CD14-positive monocyte (primary cell): Measurements from ENCODE around the gene EXT2. TPM values are rescaled to one million over a fixed set of nuclear protein-coding genes. Genes with fewer than 3 reads are reported as not detected.
A peak's percentile ranks its signal among the peaks of the same experiment; 100 is the strongest.

Experiments used
- DNase-seq, 3 donors: peaks; one replicate each; pipeline ENCODE4 v3.0.0-alpha.2; 2011 to 2022
- H2AFZ ChIP-seq: 2 replicates; pipeline ENCODE4 v1.6.0; 2012; ENCODE audit warnings: mild to moderate bottlenecking, low read depth, low read length, inconsistent platforms; ENCODE audit not compliant: insufficient read depth, poor library complexity, severe bottlenecking
- H3K27ac ChIP-seq, 2 donors: 1 replicate in 1 of 2; 2 replicates in 1 of 2; pipeline ENCODE4 v1.5.1; 2012 to 2013; ENCODE audit warnings: low read length in 2 of 2, control low read depth in 1 of 2, inconsistent platforms in 1 of 2, low read depth in 1 of 2, mild to moderate bottlenecking in 1 of 2
- H3K27me3 ChIP-seq, 2 donors: one replicate each; pipeline versions ENCODE4 v1.6.0 to v1.6.1; 2011 to 2013; ENCODE audit warnings: low read length in 2 of 2; ENCODE audit not compliant: control insufficient read depth in 2 of 2, insufficient read depth in 2 of 2
- H3K36me3 ChIP-seq, 2 donors: replicated peaks in 1 of 2; 1 replicate in 1 of 2; 2 replicates in 1 of 2; pipeline versions ENCODE4 v1.5.1 to v1.6.1; 2012 to 2013; ENCODE audit warnings: low read length in 2 of 2, control low read depth in 1 of 2, inconsistent platforms in 1 of 2, mild to moderate bottlenecking in 1 of 2; ENCODE audit not compliant: insufficient read depth in 2 of 2, control insufficient read depth in 1 of 2
- H3K4me1 ChIP-seq, 2 donors: 1 replicate in 1 of 2; 2 replicates in 1 of 2; pipeline versions ENCODE4 v1.5.1 to v1.6.1; 2012 to 2013; ENCODE audit warnings: low read length in 2 of 2, control low read depth in 1 of 2, inconsistent platforms in 1 of 2, mild to moderate bottlenecking in 1 of 2, moderate library complexity in 1 of 2; ENCODE audit not compliant: insufficient read depth in 2 of 2, control insufficient read depth in 1 of 2
- H3K4me2 ChIP-seq: replicated peaks from 2 replicates; pipeline ENCODE3; 2012; ENCODE audit warnings: low read length, moderate library complexity, mild to moderate bottlenecking; ENCODE audit not compliant: poor library complexity, severe bottlenecking; ENCODE audit errors: extremely low read depth
- H3K4me3 ChIP-seq, 3 experiments: fragments of 200-600 bp in 1 of 3; sonication (generic) in 1 of 3; replicated peaks in 1 of 3; 1 replicate in 2 of 3; 2 replicates in 1 of 3; pipeline ENCODE4 v1.5.1; 2011 to 2013; ENCODE audit warnings: low read length in 3 of 3, mild to moderate bottlenecking in 3 of 3, control low read depth in 2 of 3, low read depth in 2 of 3, inconsistent platforms in 1 of 3, moderate library complexity in 1 of 3
- H3K79me2 ChIP-seq: 2 replicates; pipeline ENCODE4 v1.6.0; 2012; ENCODE audit warnings: mild to moderate bottlenecking, control low read depth, inconsistent platforms, low read length, moderate library complexity; ENCODE audit not compliant: insufficient read depth
- H3K9ac ChIP-seq: 2 replicates; pipeline ENCODE4 v1.6.0; 2017; ENCODE audit warnings: low read length, mild to moderate bottlenecking; ENCODE audit not compliant: insufficient read depth, poor library complexity, severe bottlenecking
- H3K9me3 ChIP-seq, 2 donors: replicated peaks in 1 of 2; 1 replicate in 1 of 2; 2 replicates in 1 of 2; pipeline versions ENCODE4 v1.5.1 to v1.6.1; 2012 to 2013; ENCODE audit warnings: low read length in 2 of 2, control low read depth in 1 of 2; ENCODE audit not compliant: control insufficient read depth in 1 of 2, insufficient read depth in 1 of 2
- H4K20me1 ChIP-seq: 2 replicates; pipeline ENCODE4 v1.6.0; 2012; ENCODE audit warnings: mild to moderate bottlenecking, low read length, control low read depth, moderate library complexity; ENCODE audit not compliant: insufficient read depth
- H3K27ac Mint-ChIP-seq, 7 donors: one replicate each; pipeline ENCODE4 v1.8.0; 2020; ENCODE audit warnings: mild to moderate bottlenecking in 7 of 7, mixed read lengths in 7 of 7, moderate library complexity in 6 of 7, inconsistent platforms in 2 of 7
- H3K27me3 Mint-ChIP-seq, 3 donors: one replicate each; pipeline ENCODE4 v1.8.0; 2021 to 2022; ENCODE audit warnings: low read depth in 3 of 3, mild to moderate bottlenecking in 3 of 3, mixed read lengths in 3 of 3, moderate library complexity in 3 of 3, inconsistent platforms in 1 of 3
- H3K36me3 Mint-ChIP-seq, 2 donors: one replicate each; pipeline ENCODE4 v1.8.0; 2020; ENCODE audit warnings: mixed read lengths in 2 of 2, inconsistent platforms in 1 of 2, mild to moderate bottlenecking in 1 of 2
- H3K4me1 Mint-ChIP-seq: one replicate; pipeline ENCODE4 v1.8.0; 2020; ENCODE audit warnings: mild to moderate bottlenecking, mixed read lengths
- H3K4me3 Mint-ChIP-seq, 2 donors: one replicate each; pipeline ENCODE4 v1.8.0; 2020; ENCODE audit warnings: mild to moderate bottlenecking in 2 of 2, mixed read lengths in 2 of 2, moderate library complexity in 1 of 2
- H3K9me3 Mint-ChIP-seq, 7 donors: one replicate each; pipeline ENCODE4 v1.8.0; 2020 to 2022; ENCODE audit warnings: mixed read lengths in 7 of 7, mild to moderate bottlenecking in 6 of 7, moderate library complexity in 6 of 7, inconsistent platforms in 2 of 7
- WGBS: methylation state at CpG from one replicate; pipeline ENCODE4 v1.1.5; 2013; ENCODE audit warnings: missing lambda C conversion rate; ENCODE audit not compliant: insufficient coverage; 5-methylcytosine and 5-hydroxymethylcytosine counted together
- intact Hi-C, 2 donors: fragments of 100-400 bp; cut with micrococcal nuclease; formaldehyde crosslinking; loops; one replicate each; pipeline versions ENCODE4 v1.15.0 to v1.15.1; 2023
- polyA plus RNA-seq, 3 donors: library from polyadenylated mRNA; depleted of rRNA in 1 of 3; unstranded in 2 of 3; stranded (reverse) in 1 of 3; fragments of 300-500 nt in 2 of 3; fragments of >200 nt in 1 of 3; fragmentation: Illumina TruSeq in 2 of 3; gene quantifications; 1 replicate in 2 of 3; 2 replicates in 1 of 3; pipeline ENCODE4 v1.2.3, GENCODE V29; 2012 to 2021
- TF ChIP-seq, protein P1 (sequence below): fragments of 200-600 bp; IDR thresholded peaks from one replicate; pipeline ENCODE4 v1.8.0; 2022; ENCODE audit warnings: antibody characterized with exemption, mild to moderate bottlenecking

The EXT2 gene
- polyA plus RNA-seq, 3 donors: 17.2 to 41.1 (median 34.2) TPM

DNA sequence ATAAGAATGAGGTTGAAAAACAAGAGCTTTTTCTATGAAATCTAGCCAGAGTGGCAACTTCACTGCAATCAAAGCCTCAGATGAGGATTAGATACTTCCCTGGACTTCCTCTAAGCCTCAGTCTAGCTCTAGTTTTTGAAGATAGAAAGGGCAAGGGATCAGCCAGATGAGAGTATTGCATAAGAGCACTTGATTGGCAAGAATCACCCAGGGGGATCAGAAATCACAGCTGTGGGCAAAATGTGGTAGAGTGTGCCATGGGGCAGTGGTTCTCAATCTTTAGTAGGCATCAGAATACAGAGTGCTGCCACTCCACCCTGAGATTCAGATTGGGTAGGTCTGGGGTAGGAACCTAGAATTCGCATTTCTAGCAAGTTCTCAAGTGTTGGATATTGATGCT is 82.4 kb downstream of the EXT2 start:
- Mint-ChIP-seq H3K36me3 (peaks cover 20 to 32% of the 10 kb centered on the region in 2 donors), H3K9me3 (peaks cover 0 to 3% (median 0%) of the 10 kb centered on the region in 7 donors), H3K27ac (no peak overlapping the region), H3K27me3 (no peaks in the 10 kb centered on the region), H3K4me1 (no peaks in the 10 kb centered on the region), H3K4me3 (no peak overlapping the region)
- intact Hi-C loops: no loop called here
- TF ChIP-seq, protein P1, sequence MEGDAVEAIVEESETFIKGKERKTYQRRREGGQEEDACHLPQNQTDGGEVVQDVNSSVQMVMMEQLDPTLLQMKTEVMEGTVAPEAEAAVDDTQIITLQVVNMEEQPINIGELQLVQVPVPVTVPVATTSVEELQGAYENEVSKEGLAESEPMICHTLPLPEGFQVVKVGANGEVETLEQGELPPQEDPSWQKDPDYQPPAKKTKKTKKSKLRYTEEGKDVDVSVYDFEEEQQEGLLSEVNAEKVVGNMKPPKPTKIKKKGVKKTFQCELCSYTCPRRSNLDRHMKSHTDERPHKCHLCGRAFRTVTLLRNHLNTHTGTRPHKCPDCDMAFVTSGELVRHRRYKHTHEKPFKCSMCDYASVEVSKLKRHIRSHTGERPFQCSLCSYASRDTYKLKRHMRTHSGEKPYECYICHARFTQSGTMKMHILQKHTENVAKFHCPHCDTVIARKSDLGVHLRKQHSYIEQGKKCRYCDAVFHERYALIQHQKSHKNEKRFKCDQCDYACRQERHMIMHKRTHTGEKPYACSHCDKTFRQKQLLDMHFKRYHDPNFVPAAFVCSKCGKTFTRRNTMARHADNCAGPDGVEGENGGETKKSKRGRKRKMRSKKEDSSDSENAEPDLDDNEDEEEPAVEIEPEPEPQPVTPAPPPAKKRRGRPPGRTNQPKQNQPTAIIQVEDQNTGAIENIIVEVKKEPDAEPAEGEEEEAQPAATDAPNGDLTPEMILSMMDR: no peak
- no peaks in the 10 kb centered on the region for H4K20me1 ChIP-seq
- no peak overlapping the region for H2AFZ ChIP-seq
- no peaks in the 10 kb centered on the region for H3K27me3 ChIP-seq
- DNase-seq: no peak
- no peak overlapping the region for H3K4me2 ChIP-seq
- no peaks in the 10 kb centered on the region for H3K79me2 ChIP-seq
- WGBS: no CpG with 5 or more reads among the region's 1 CpG
- no peak overlapping the region for H3K27ac ChIP-seq
- H3K4me1 ChIP-seq: no peaks in the 10 kb centered on the region
- H3K4me3 ChIP-seq: no peak overlapping the region
- H3K36me3 ChIP-seq: peaks cover 0 to 4% of the 10 kb centered on the region in 2 donors
- no peak overlapping the region for H3K9ac ChIP-seq
- no peaks in the 10 kb centered on the region for H3K9me3 ChIP-seq

DNA sequence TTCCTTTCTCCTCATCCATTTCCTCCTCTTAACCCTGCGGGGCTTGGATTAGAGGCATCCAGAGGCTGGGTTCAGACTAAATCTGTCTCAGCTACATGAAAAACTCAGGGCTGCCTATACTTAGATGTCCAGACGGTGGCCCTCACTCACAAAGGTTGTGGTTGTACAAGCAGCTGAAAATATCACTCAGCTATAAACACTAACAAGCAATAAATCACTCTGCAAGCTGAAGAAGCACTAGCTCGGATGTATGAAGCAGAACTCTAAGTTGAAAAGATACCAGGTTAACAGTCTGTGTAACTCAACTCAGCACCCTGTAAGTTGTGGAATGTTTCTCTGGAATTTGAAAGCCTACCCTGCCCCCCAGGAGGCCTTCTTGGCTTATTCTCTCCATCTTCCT is 82.9 kb downstream of the EXT2 start:
- no peak overlapping the region for H2AFZ ChIP-seq
- no peaks in the 10 kb centered on the region for H3K9me3 ChIP-seq
- no peak overlapping the region for H3K27ac ChIP-seq
- H3K4me2 ChIP-seq: no peak overlapping the region
- H3K79me2 ChIP-seq: no peaks in the 10 kb centered on the region
- WGBS: 86% methylated on average over 2 of the region's 3 CpGs
- Mint-ChIP-seq H3K27me3 (no peaks in the 10 kb centered on the region), H3K9me3 (peaks cover 0 to 3% (median 0%) of the 10 kb centered on the region in 7 donors), H3K36me3 (peaks cover 16 to 28% of the 10 kb centered on the region in 2 donors), H3K4me3 (no peak overlapping the region), H3K4me1 (no peaks in the 10 kb centered on the region), H3K27ac (peak overlapping the region in 1 of 7 donors; percentile 74)
- H3K27me3 ChIP-seq: no peaks in the 10 kb centered on the region
- no peak for DNase-seq
- H3K4me1 ChIP-seq: no peaks in the 10 kb centered on the region
- H3K36me3 ChIP-seq: no peaks in the 10 kb centered on the region
- intact Hi-C loops: no loop called here
- H3K9ac ChIP-seq: no peak overlapping the region
- no peak overlapping the region for H3K4me3 ChIP-seq
- no peaks in the 10 kb centered on the region for H4K20me1 ChIP-seq
- TF ChIP-seq, protein P1: no peak
